ENCODE results near the gene VARS2. TPM values are rescaled to one million over a fixed set of nuclear protein-coding genes. Genes with fewer than 3 reads are reported as not detected.

VARS2 gene
- polyA plus RNA-seq, 1 of the 3 experiments (the other 2 are of a cell fraction): 31.2 TPM

DNA sequence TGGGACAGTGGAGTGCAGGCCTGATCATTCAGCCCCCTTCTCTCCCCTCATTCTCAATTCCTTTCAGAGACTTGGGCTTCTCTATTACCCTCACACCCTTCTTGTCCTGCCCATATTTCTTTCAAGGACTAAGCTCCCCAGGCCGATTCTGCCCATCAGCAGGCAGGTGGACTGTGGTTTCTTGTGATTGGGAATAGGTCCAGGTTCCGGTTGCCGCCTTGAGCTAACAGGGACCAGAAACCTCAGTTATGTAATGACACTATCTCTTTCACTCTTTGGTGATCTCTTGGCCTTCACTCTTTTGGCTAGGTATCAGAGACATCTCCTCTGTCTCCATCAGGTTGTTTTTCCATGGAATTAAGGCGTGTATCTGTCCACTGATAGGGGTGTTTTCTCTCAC lies 33.2 kb downstream of the VARS2 start (continued):
- TF ChIP-seq PBX3 (IDR thresholded peaks at IDR 0.05) (no peak), FOXM1 (IDR thresholded peaks at IDR 0.05; ENCODE audit: low read depth) (no peak), FOXJ3 (CRISPR knock-in tag; IDR thresholded peaks at IDR 0.05) (no peak), MXI1 (IDR thresholded peaks at IDR 0.05; ENCODE audit: low read depth, low read length) (no peak), GATA2 (CRISPR knock-in tag; IDR thresholded peaks at IDR 0.05) (no peak), RFX5 (IDR thresholded peaks at IDR 0.05; ENCODE audit: low read length) (no peak)

DNA sequence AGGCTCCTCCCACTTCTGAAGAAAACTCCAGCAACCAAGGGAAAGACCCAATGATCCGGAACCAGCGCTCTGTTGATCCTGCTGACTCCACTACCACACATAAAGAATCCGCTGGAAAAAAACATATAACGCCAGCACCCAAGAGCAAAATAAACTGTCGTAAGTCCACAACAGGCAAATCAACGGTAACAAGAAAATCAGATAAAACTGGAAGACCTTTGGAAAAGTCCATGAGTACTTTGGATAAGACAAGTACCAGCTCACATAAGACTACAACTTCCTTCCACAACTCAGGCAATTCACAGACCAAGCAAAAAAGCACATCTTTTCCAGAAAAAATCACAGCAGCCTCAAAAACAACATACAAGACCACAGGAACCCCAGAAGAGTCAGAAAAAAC lies 34.8 kb downstream of the VARS2 start:
- H4K20me1 ChIP-seq (ENCODE audit: insufficient read depth): no peaks in the 10 kb centered on the region
- no peak for DNase-seq
- POLR2A ChIA-PET: no interaction called here
- CTCF ChIA-PET: interaction anchor here (0.7 to 2.0 kb wide), 2 partner anchors 139 to 894 kb away, joined by 3 to 5 read pairs; no protein-coding TSS in a partner anchor
- H3K36me3 ChIP-seq (replicated peaks in 1 of 2; ENCODE audit: control insufficient read depth in 1 of 2, insufficient read depth in 2 of 2, low read length in 1 of 2): no peaks in the 10 kb centered on the region
- no peak for TF ChIP-seq RXRA (IDR thresholded peaks at IDR 0.05; ENCODE audit: borderline replicate concordance, low read depth)
- no peak overlapping the region for H3K9ac ChIP-seq
- no peak overlapping the region for H2AFZ ChIP-seq (ENCODE audit: low read depth)
- 29% methylated on average over 6 of the region's 6 CpGs for WGBS (ENCODE audit: low lambda C conversion rate)
- no peaks in the 10 kb centered on the region for H3K9me3 ChIP-seq
- H3K27me3 ChIP-seq (ENCODE audit: insufficient read depth): peaks cover 29% of the 10 kb centered on the region; the same call in 1 of the 2 replicates
- no peaks in the 10 kb centered on the region for H3K9me2 ChIP-seq
- no peaks in the 10 kb centered on the region for H3F3A ChIP-seq (replicated peaks; ENCODE audit: insufficient read depth)
- no peak overlapping the region for H3K4me2 ChIP-seq
- H3K4me1 ChIP-seq (ENCODE audit: control insufficient read depth in 1 of 2, insufficient read depth in 2 of 2, low read depth in 1 of 2, low read length in 1 of 2): no peaks in the 10 kb centered on the region
- no peaks in the 10 kb centered on the region for H3K79me2 ChIP-seq (ENCODE audit: insufficient read depth)
- no peak overlapping the region for H3K27ac ChIP-seq (ENCODE audit: low read depth in 2 of 2, low read length in 1 of 2)
- H3K4me3 ChIP-seq (ENCODE audit: low read depth in 2 of 2, low read length in 1 of 2): no peak overlapping the region

DNA sequence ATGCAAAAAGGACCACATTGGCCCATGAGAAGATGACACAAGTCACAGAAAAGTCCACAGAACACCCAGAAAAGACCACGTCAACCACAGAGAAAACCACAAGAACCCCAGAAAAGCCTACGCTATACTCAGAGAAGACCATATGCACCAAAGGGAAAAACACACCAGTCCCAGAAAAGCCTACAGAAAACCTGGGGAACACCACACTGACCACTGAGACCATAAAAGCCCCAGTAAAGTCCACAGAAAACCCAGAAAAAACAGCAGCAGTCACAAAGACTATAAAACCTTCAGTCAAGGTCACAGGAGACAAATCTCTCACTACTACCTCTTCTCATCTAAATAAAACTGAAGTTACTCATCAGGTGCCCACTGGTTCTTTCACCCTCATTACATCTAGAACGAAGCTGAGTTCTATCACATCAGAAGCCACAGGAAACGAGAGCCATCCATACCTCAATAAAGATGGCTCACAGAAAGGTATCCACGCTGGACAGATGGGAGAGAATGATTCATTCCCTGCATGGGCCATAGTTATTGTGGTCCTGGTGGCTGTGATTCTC lies 38.0 kb downstream of the VARS2 start:
- no peak for TF ChIP-seq ELF1 (IDR thresholded peaks at IDR 0.05)
- TF ChIP-seq GATA2 (CRISPR knock-in tag; IDR thresholded peaks at IDR 0.05): no peak
- TF ChIP-seq FOSL2 (IDR thresholded peaks at IDR 0.05; ENCODE audit: borderline replicate concordance, low read depth): no peak
- no peak for TF ChIP-seq USF1 (IDR thresholded peaks at IDR 0.05; ENCODE audit: borderline replicate concordance, low read depth)
- TF ChIP-seq TEAD4 (IDR thresholded peaks at IDR 0.05; ENCODE audit: borderline replicate concordance, insufficient read depth): no peak
- TF ChIP-seq, protein P1, sequence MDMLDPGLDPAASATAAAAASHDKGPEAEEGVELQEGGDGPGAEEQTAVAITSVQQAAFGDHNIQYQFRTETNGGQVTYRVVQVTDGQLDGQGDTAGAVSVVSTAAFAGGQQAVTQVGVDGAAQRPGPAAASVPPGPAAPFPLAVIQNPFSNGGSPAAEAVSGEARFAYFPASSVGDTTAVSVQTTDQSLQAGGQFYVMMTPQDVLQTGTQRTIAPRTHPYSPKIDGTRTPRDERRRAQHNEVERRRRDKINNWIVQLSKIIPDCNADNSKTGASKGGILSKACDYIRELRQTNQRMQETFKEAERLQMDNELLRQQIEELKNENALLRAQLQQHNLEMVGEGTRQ (IDR thresholded peaks at IDR 0.05; ENCODE audit: borderline replicate concordance, low read depth, low read length): no peak
- TF ChIP-seq FOXJ3 (CRISPR knock-in tag; IDR thresholded peaks at IDR 0.05): no peak
- no peak for TF ChIP-seq SMC3 (IDR thresholded peaks at IDR 0.05; ENCODE audit: low read depth, low read length)
- TF ChIP-seq RFX5 (IDR thresholded peaks at IDR 0.05; ENCODE audit: low read length): no peak
- TF ChIP-seq FOXM1 (IDR thresholded peaks at IDR 0.05; ENCODE audit: low read depth): no peak
- TF ChIP-seq NRF1 (IDR thresholded peaks at IDR 0.05; ENCODE audit: low read depth, low read length): no peak
- no peak for TF ChIP-seq CHD2 (IDR thresholded peaks at IDR 0.05; ENCODE audit: low read length, partially characterized antibody)
- TF ChIP-seq GABPA (IDR thresholded peaks at IDR 0.05; ENCODE audit: low read depth): no peak
- TF ChIP-seq, protein P2, sequence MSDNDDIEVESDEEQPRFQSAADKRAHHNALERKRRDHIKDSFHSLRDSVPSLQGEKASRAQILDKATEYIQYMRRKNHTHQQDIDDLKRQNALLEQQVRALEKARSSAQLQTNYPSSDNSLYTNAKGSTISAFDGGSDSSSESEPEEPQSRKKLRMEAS (IDR thresholded peaks at IDR 0.05; ENCODE audit: low read depth): no peak
- no peak for TF ChIP-seq ZBTB33 (IDR thresholded peaks at IDR 0.05; ENCODE audit: borderline replicate concordance, low read depth)
- TF ChIP-seq SIN3A (IDR thresholded peaks at IDR 0.05; ENCODE audit: borderline replicate concordance, low read depth, low read length): no peak
- Histone ChIP-seq H3K9me3 (no peaks in the 10 kb centered on the region), H3K79me2 (ENCODE audit: insufficient read depth) (no peaks in the 10 kb centered on the region), H3K9ac (no peak overlapping the region), H3F3A (replicated peaks; ENCODE audit: insufficient read depth) (no peaks in the 10 kb centered on the region), H2AFZ (ENCODE audit: low read depth) (no peak overlapping the region), H3K36me3 (replicated peaks in 1 of 2; ENCODE audit: control insufficient read depth in 1 of 2, insufficient read depth in 2 of 2, low read length in 1 of 2) (no peaks in the 10 kb centered on the region), H3K27me3 (ENCODE audit: insufficient read depth) (peaks cover 28% of the 10 kb centered on the region; the same call in 1 of the 2 replicates), H3K4me2 (no peak overlapping the region), H3K4me1 (ENCODE audit: control insufficient read depth in 1 of 2, insufficient read depth in 2 of 2, low read depth in 1 of 2, low read length in 1 of 2) (peaks cover 4 to 8% of the 10 kb centered on the region in 2 experiments; a peak in 2 of 4 replicates), H3K9me2 (no peaks in the 10 kb centered on the region), H4K20me1 (ENCODE audit: insufficient read depth) (no peaks in the 10 kb centered on the region), H3K27ac (ENCODE audit: low read depth in 2 of 2, low read length in 1 of 2) (no peak overlapping the region), H3K4me3 (ENCODE audit: low read depth in 2 of 2, low read length in 1 of 2) (no peak overlapping the region)
- POLR2A ChIA-PET: no interaction called here
- CTCF ChIA-PET: no interaction called here
- 14% methylated on average over 5 of the region's 5 CpGs for WGBS (ENCODE audit: low lambda C conversion rate)
- no peak for DNase-seq
